ENCODE results near the gene KCNJ16.

Gene KCNJ16

DNA sequence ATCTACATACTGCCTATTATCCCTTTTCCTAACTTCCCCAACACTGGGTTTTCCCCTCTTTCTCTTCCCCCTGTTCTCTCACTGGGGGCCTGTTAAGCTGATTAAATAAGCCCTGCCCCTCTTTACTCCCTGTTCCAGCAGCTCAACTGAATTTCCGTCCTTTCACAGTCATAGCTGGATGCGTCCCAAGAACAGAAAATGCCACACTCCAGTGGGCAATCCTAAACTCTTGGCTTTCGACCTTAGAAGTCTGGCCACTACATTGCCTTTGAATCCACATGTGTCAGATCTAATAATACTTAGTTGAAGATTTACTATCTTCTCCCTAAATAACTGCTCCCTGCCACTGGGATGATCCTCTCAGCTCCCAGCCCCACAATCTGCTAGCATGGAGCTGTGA lies 34.5 kb downstream of the KCNJ16 start:
- WGBS (ENCODE audit: insufficient coverage, insufficient read length) = no CpG with 5 or more reads among the region's 3 CpGs
- H3K4me1 ChIP-seq (ENCODE audit: control insufficient read depth, insufficient read depth, low read length) = no peaks in the 10 kb centered on the region
- no peak overlapping the region for H3K27ac ChIP-seq (ENCODE audit: low read length)
- H3K4me3 ChIP-seq (ENCODE audit: low read length) = no peak overlapping the region
- no peaks in the 10 kb centered on the region for H3K9me3 ChIP-seq (ENCODE audit: control insufficient read depth, insufficient read depth, low read length)
- no peaks in the 10 kb centered on the region for H3K36me3 ChIP-seq (ENCODE audit: control insufficient read depth, insufficient read depth, low read length)
- no peak for DNase-seq (ENCODE audit: low read depth, low spot score)
- H3K27me3 ChIP-seq (ENCODE audit: control insufficient read depth, insufficient read depth, low read length) = no peaks in the 10 kb centered on the region

DNA sequence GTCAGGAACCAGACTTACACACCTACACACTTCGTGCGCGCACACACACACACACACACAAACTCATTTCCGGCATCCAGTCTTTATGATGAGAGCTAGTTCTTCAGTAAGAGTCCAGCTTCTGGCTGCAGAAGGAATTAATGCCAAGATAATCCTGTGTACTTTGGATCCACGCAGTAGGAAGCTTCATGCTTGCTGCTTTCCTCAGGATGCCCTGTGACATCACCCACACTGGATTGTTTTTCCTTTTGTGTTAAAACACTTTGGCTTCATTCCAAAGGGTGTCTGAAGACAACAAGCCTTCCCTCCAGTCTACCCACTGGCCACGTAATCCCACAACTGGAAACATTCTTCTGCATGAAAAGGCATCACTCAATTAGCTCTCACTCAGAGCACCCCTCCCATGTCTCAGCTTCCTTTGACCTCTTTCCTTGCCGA lies 35.4 kb downstream of the KCNJ16 start:
- H3K4me1 ChIP-seq (ENCODE audit: control insufficient read depth, insufficient read depth, low read length) = no peaks in the 10 kb centered on the region
- no peaks in the 10 kb centered on the region for H3K27me3 ChIP-seq (ENCODE audit: control insufficient read depth, insufficient read depth, low read length)
- no peaks in the 10 kb centered on the region for H3K36me3 ChIP-seq (ENCODE audit: control insufficient read depth, insufficient read depth, low read length)
- H3K9me3 ChIP-seq (ENCODE audit: control insufficient read depth, insufficient read depth, low read length) = no peaks in the 10 kb centered on the region
- no peak overlapping the region for H3K27ac ChIP-seq (ENCODE audit: low read length)
- DNase-seq (ENCODE audit: low read depth, low spot score) = no peak
- no CpG with 5 or more reads among the region's 7 CpGs for WGBS (ENCODE audit: insufficient coverage, insufficient read length)
- H3K4me3 ChIP-seq (ENCODE audit: low read length) = no peak overlapping the region

DNA sequence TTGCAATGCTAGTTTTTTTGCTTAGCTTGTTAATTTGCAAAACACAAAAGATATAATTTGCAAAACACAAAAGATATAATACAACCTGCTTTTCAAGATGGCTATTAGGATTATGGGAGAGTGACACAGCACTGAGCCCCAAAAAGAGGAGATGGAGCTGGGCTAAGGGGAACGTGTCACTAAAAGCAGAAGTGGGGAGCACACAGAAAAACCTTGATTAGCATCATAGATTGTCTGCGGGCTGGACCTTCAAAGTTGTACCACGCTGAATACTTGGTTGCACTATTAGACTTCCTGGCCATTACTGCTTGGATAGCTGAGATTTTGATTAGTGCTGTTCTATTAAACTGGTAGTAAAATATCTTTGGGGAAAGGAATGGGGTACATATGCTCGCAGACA lies 36.2 kb downstream of the KCNJ16 start:
- H3K36me3 ChIP-seq (ENCODE audit: control insufficient read depth, insufficient read depth, low read length) = no peaks in the 10 kb centered on the region
- WGBS (ENCODE audit: insufficient coverage, insufficient read length) = no CpG with 5 or more reads among the region's 4 CpGs

DNA sequence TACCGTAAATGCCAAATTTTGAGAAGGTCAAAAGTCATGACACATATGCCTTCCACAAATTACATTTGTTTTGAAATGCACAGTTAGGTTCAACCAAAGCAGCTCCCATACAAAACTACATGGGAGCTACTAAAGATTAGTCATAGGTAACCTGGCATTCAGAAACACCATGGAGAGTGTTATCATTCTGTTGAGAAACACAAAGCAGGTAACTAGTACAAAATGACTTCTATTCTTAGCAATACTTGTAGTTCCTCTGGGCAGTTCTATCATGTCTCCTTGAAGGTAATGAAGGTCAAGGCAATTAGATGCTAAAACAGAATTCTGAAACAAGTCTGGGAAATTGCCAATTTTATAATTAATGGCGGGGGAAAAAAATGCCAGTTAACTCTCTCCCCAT lies 39.4 kb downstream of the KCNJ16 start:
- H3K9me3 ChIP-seq (ENCODE audit: control insufficient read depth, insufficient read depth, low read length) = no peaks in the 10 kb centered on the region
- no peak for DNase-seq (ENCODE audit: low read depth, low spot score)
- H3K4me3 ChIP-seq (ENCODE audit: low read length) = no peak overlapping the region
- H3K4me1 ChIP-seq (ENCODE audit: control insufficient read depth, insufficient read depth, low read length) = no peaks in the 10 kb centered on the region
- no CpG with 5 or more reads among the region's 2 CpGs for WGBS (ENCODE audit: insufficient coverage, insufficient read length)
- no peaks in the 10 kb centered on the region for H3K36me3 ChIP-seq (ENCODE audit: control insufficient read depth, insufficient read depth, low read length)
- H3K27ac ChIP-seq (ENCODE audit: low read length) = no peak overlapping the region
- no peaks in the 10 kb centered on the region for H3K27me3 ChIP-seq (ENCODE audit: control insufficient read depth, insufficient read depth, low read length)

More for the DNA sequence above, 36.2 kb downstream of the KCNJ16 start:
- Histone ChIP-seq H3K4me1 (ENCODE audit: control insufficient read depth, insufficient read depth, low read length) (no peaks in the 10 kb centered on the region), H3K4me3 (ENCODE audit: low read length) (no peak overlapping the region), H3K9me3 (ENCODE audit: control insufficient read depth, insufficient read depth, low read length) (no peaks in the 10 kb centered on the region), H3K27ac (ENCODE audit: low read length) (no peak overlapping the region), H3K27me3 (ENCODE audit: control insufficient read depth, insufficient read depth, low read length) (no peaks in the 10 kb centered on the region)
- no peak for DNase-seq (ENCODE audit: low read depth, low spot score)

DNA sequence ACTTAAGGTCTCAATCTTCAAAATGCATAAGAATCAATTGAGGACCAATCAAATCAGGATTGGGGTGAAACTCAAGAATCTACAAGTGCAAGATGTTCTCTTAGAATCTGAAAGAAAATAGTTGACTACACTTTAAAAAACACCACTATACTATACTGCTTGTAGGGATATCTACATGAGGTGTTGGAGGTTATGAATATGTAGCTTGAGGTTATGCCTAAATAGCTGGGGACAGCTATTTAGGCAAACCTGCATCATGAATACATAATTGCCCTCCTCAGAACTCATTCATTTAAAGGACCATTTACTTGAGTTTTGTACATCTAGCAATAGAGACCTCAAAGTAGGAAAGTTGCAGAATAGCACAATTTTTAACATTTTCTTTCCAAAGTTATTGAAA lies 40.1 kb downstream of the KCNJ16 start:
- Histone ChIP-seq H3K4me3 (ENCODE audit: low read length) (no peak overlapping the region), H3K36me3 (ENCODE audit: control insufficient read depth, insufficient read depth, low read length) (no peaks in the 10 kb centered on the region), H3K9me3 (ENCODE audit: control insufficient read depth, insufficient read depth, low read length) (no peaks in the 10 kb centered on the region), H3K4me1 (ENCODE audit: control insufficient read depth, insufficient read depth, low read length) (no peaks in the 10 kb centered on the region), H3K27ac (ENCODE audit: low read length) (no peak overlapping the region), H3K27me3 (ENCODE audit: control insufficient read depth, insufficient read depth, low read length) (no peaks in the 10 kb centered on the region)
- no peak for DNase-seq (ENCODE audit: low read depth, low spot score)

DNA sequence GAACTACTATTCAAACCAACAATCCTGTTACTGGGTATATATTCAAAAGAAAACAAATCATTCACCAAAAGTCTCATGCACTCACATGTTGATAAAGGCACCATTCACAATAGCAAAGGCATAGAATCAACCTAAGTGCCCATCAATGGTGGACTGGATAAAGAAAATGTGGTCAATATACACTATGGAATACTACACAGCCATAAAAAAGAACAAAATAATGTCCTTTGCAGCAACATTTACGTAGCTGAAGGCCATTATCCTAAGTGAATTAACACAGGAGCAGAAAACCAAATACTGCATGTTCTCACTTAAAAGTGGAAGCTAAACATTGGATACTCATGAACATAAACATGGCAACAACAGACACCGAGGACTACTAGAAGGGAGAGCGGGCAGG lies 41.9 kb downstream of the KCNJ16 start:
- no peaks in the 10 kb centered on the region for H3K36me3 ChIP-seq (ENCODE audit: control insufficient read depth, insufficient read depth, low read length)
- no peaks in the 10 kb centered on the region for H3K9me3 ChIP-seq (ENCODE audit: control insufficient read depth, insufficient read depth, low read length)
- H3K4me3 ChIP-seq (ENCODE audit: low read length) = no peak overlapping the region
- H3K27me3 ChIP-seq (ENCODE audit: control insufficient read depth, insufficient read depth, low read length) = no peaks in the 10 kb centered on the region
- H3K4me1 ChIP-seq (ENCODE audit: control insufficient read depth, insufficient read depth, low read length) = no peaks in the 10 kb centered on the region
- no peak overlapping the region for H3K27ac ChIP-seq (ENCODE audit: low read length)
- no CpG with 5 or more reads among the region's 3 CpGs for WGBS (ENCODE audit: insufficient coverage, insufficient read length)
- no peak for DNase-seq (ENCODE audit: low read depth, low spot score)

DNA sequence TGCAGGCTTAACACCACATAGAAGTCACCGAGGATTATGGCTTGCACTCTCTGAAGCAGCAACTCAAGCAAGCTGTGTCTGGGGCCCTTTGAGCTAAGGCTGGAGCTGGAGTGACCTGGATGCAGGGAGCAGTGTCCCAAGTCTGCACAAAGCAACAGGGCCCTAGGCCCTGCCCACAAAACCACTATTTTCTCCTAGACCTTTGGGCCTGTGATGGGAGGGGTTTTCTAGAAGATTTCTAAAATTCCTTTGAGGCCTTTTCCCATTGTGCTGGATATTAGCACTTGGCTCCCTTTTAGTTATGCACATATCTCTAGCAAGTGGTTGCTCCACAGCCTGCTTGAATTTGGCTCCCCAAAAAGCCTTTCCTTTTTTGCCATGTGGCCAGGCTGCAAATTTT lies 44.5 kb downstream of the KCNJ16 start:
- Histone ChIP-seq H3K36me3 (ENCODE audit: control insufficient read depth, insufficient read depth, low read length) (no peaks in the 10 kb centered on the region), H3K27ac (ENCODE audit: low read length) (no peak overlapping the region), H3K4me1 (ENCODE audit: control insufficient read depth, insufficient read depth, low read length) (no peaks in the 10 kb centered on the region), H3K4me3 (ENCODE audit: low read length) (no peak overlapping the region), H3K9me3 (ENCODE audit: control insufficient read depth, insufficient read depth, low read length) (no peaks in the 10 kb centered on the region), H3K27me3 (ENCODE audit: control insufficient read depth, insufficient read depth, low read length) (no peaks in the 10 kb centered on the region)
- WGBS (ENCODE audit: insufficient coverage, insufficient read length) = no CpG with 5 or more reads among the region's 1 CpG
- DNase-seq (ENCODE audit: low read depth, low spot score) = no peak

DNA sequence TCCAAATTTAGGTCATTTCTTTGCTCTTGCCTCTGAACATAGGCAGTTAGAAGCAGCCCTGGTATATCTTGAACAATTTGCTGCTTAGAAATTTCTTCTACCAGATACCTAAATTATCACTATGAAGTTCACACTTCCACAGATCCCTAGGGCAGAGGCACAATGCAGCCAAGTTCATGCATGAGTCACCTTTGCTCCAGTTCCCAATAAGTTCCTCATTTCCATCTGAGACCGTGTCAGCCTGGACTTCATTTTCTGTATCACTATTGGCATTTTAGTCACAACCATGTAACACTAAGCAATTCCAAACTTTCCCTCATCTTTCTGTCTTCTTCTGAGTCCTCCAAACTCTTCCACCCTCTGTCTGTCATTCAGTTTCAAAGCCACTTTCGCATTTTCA lies 45.0 kb downstream of the KCNJ16 start:
- Histone ChIP-seq H3K4me1 (ENCODE audit: control insufficient read depth, insufficient read depth, low read length) (no peaks in the 10 kb centered on the region), H3K27me3 (ENCODE audit: control insufficient read depth, insufficient read depth, low read length) (no peaks in the 10 kb centered on the region), H3K9me3 (ENCODE audit: control insufficient read depth, insufficient read depth, low read length) (no peaks in the 10 kb centered on the region), H3K27ac (ENCODE audit: low read length) (no peak overlapping the region), H3K36me3 (ENCODE audit: control insufficient read depth, insufficient read depth, low read length) (no peaks in the 10 kb centered on the region), H3K4me3 (ENCODE audit: low read length) (no peak overlapping the region)
- no CpG with 5 or more reads among the region's 2 CpGs for WGBS (ENCODE audit: insufficient coverage, insufficient read length)
- DNase-seq (ENCODE audit: low read depth, low spot score) = no peak

DNA sequence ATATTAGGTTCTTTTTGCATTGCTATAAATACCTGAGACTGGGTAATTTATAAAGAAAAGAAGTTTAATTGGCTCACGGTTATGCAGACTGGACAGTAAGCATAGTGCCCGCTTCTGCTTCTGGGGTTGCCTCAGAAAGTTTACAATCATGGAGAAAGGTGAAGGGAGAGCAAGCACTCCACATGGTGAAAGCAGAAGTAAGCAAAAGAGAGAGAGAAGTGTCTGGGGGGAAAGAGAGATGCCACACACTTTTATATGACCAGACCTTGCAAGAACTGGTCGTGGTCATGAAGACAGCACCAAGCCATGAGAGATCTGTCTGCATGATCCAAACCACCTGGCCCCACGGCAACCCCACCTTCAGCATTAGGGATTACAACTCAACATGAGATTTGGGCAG lies 45.4 kb downstream of the KCNJ16 start:
- H3K9me3 ChIP-seq (ENCODE audit: control insufficient read depth, insufficient read depth, low read length) = no peaks in the 10 kb centered on the region
- no peaks in the 10 kb centered on the region for H3K27me3 ChIP-seq (ENCODE audit: control insufficient read depth, insufficient read depth, low read length)

DNA sequence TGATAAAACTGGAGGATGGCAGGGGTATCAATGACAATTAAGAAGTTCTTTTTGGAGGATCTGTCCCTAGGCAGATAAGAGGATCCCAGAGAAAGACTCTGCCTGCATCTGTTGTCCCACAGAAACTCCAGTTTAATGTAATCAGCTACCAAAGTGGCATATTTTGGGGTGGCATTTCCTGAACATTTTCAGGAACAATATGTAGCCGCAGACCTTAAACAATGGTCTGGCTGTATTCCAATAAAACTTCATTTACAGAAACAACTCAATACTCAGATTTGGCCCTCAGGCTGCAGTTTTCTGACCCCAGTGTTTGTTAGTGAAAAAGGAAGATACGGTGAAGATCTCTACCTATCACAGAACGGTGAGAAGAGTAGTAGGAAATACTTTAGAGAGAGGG lies 46.1 kb downstream of the KCNJ16 start:
- no peak overlapping the region for H3K27ac ChIP-seq (ENCODE audit: low read length)
- no peak for DNase-seq (ENCODE audit: low read depth, low spot score)
- H3K4me1 ChIP-seq (ENCODE audit: control insufficient read depth, insufficient read depth, low read length) = no peaks in the 10 kb centered on the region
- H3K36me3 ChIP-seq (ENCODE audit: control insufficient read depth, insufficient read depth, low read length) = no peaks in the 10 kb centered on the region
- H3K4me3 ChIP-seq (ENCODE audit: low read length) = no peak overlapping the region
- no peaks in the 10 kb centered on the region for H3K27me3 ChIP-seq (ENCODE audit: control insufficient read depth, insufficient read depth, low read length)
- WGBS (ENCODE audit: insufficient coverage, insufficient read length) = no CpG with 5 or more reads among the region's 3 CpGs
- H3K9me3 ChIP-seq (ENCODE audit: control insufficient read depth, insufficient read depth, low read length) = no peaks in the 10 kb centered on the region

More for the DNA sequence above, 45.4 kb downstream of the KCNJ16 start:
- H3K36me3 ChIP-seq (ENCODE audit: control insufficient read depth, insufficient read depth, low read length) = no peaks in the 10 kb centered on the region
- H3K4me1 ChIP-seq (ENCODE audit: control insufficient read depth, insufficient read depth, low read length) = no peaks in the 10 kb centered on the region
- H3K4me3 ChIP-seq (ENCODE audit: low read length) = no peak overlapping the region
- no CpG with 5 or more reads among the region's 4 CpGs for WGBS (ENCODE audit: insufficient coverage, insufficient read length)
- DNase-seq (ENCODE audit: low read depth, low spot score) = no peak
- no peak overlapping the region for H3K27ac ChIP-seq (ENCODE audit: low read length)

DNA sequence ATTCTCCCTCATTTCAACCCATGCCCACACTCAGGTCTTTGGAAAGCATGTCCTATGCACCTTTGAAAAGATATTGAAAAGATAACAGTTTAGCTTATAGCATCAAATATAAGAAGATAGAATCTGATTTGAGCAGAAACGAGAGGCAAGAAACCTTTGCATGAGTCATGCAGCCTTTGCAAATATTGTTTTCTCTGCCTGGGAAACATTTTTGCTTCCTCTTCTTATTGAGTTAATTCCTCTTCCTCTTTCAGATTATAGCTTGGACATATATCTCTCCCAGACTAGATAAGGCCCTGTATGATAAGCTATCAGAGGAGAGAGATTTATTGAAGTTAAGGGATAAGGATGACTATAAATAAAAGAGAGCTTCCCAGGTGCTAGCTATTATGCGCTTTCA lies 48.2 kb downstream of the KCNJ16 start:
- Histone ChIP-seq H3K9me3 (ENCODE audit: control insufficient read depth, insufficient read depth, low read length) (no peaks in the 10 kb centered on the region), H3K36me3 (ENCODE audit: control insufficient read depth, insufficient read depth, low read length) (no peaks in the 10 kb centered on the region), H3K4me1 (ENCODE audit: control insufficient read depth, insufficient read depth, low read length) (no peaks in the 10 kb centered on the region), H3K4me3 (ENCODE audit: low read length) (no peak overlapping the region), H3K27ac (ENCODE audit: low read length) (no peak overlapping the region), H3K27me3 (ENCODE audit: control insufficient read depth, insufficient read depth, low read length) (no peaks in the 10 kb centered on the region)
- no CpG with 5 or more reads among the region's 2 CpGs for WGBS (ENCODE audit: insufficient coverage, insufficient read length)
- no peak for DNase-seq (ENCODE audit: low read depth, low spot score)

All from iPS DF 6.9 (cell line).